Measurements from ENCODE around the gene SLC39A8.
"Not testable (repeated sequence)": the region's sequence is repeated elsewhere in the genome, so short reads cannot be mapped to it uniquely, and the experiment has no call there.

The SLC39A8 gene

GRCh38 chr4:102298716-102299115 is 46.6 kb downstream of the SLC39A8 start:
- peak; percentile 36 for DNase-seq

DNA sequence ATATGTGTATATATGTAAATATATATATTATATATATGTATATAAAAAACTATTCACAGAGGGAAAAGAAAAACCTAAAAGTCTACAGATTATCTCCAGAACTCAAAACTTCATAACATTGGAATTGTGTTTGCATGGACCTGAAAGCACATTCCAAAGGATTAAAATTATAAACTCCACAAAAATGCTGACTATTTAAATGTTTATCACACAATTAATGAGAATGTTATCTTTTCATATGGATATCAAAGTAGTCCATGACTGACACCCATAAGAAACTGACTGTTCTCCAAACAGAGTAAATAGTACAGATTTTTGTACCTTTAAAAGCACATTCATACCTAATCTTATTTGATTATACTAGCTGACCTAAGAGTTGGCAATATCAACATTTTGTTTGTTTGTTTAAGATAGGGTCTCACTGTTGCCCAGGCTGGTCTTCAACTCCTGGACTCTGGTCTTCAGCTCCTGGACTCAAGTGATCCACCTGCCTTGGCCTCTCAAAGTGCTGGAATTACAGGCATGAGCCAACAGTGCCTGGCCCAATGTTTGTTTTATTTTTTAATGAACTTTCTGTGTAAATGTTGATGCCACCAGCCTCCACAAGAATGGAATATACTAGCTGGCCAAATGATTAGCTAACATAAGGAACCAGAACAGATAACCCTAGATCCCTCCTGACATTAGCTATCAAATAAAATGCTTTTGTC is 50.0 kb downstream of the SLC39A8 start:
- DNase-seq, result no peak

GRCh38 chr4:102288497-102288896 is 56.8 kb downstream of the SLC39A8 start:
- no peak for DNase-seq

GRCh38 chr4:102285831-102286230 is 59.5 kb downstream of the SLC39A8 start:
- DNase-seq, result no peak

- no peak for DNase-seq
These were observed 64.0 kb downstream of the SLC39A8 start for GRCh38 chr4:102281171-102281839.

DNA sequence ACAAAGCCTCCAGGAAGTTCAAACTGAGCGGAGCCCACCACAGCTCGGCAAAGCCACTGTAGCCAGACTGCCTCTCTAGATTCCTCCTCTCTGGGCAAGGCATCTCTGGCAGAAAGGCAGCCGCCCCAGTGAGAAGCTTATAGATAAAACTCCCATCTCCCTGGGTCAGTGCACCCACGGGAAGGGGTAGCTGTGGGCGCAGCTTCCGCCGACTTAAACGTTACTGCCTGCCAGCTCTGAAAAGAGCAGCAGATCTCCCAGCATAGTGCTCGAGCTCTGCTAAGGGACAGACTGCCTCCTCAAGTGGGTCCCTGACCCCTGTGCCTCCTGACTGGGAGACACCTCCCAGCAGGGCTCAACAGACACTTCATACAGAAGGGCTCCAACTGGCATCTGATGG is 72.0 kb downstream of the SLC39A8 start:
- DNase-seq, result not testable (repeated sequence)

GRCh38 chr4:102272318-102272717 is 73.0 kb downstream of the SLC39A8 start:
- DNase-seq, result no peak

DNA sequence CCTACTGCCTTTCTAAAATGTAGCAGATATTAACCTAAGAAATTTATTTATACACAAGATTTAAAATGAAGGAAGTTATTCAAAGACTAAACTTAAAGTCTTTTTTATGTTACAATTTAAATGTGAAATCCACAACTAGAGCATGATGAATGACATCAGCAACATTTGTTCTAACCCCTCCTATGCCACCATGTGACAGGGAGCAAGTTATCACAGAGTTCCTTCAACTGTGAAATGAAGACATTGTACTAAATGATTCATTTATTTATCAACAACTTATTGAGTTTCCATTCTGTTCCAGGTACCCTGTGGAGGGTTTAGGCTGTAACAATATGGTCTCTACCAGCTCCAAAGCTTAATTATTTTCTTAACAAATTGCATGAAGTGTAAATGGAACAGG is 76.9 kb downstream of the SLC39A8 start:
- no peak for DNase-seq

DNA sequence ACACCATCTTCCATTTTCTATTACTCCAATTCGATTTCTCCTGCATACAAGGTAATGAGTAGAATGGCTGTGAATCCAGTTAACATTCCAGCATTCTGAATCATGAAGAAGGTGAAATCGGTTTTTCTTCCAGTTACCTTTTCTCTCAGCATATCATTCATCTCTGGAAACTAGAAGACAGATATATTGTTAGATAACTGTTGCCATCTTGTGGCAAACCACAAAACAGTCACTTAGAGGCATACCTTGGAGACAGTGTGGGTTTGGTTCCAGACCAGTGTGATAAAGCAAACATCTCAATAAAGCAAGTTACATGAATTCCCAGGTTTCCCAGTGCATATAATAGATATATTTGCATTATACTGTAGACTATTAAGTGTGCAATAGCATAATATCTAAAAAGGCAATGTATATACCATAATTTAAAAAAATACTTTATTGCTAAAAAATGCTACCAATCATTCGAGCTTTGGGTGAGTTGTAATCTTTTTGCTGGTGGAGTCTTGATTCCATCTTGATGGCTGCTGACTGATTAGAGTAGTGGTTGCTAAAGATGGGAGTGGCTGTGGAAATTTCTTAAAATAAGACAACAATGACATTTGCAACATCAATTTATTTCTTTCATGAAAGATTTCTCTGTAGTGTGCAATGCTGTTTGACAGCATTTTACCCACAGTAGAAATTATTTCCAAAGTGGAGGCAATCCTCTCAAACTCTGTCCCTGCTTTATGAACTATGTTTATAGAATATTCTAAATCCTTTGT is 82.1 kb downstream of the SLC39A8 start:
- peak; percentile 1 for DNase-seq

DNA sequence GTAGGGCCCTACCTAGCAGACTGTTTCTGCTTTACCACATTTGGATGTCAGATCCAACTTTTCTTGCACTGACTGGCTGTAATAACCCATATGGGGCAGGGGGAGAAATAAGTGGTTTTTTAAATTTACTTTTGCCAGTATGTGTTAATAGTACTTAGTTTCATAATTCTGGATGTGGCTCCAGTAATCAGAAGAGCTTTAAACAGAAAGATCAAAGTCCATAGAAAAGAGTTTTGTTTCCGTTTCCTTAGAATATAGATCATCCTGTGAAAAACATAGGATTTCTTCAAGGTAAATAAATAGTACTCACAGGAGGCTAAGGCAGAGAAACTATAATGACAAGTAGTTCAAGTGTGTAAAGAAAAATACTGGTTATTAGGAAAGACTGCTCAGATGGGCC is 85.6 kb downstream of the SLC39A8 start:
- no peak for DNase-seq

GRCh38 chr4:102259081-102259480 is 86.2 kb downstream of the SLC39A8 start:
- no peak for DNase-seq

- no peak for DNase-seq
These were observed 89.0 kb downstream of the SLC39A8 start for GRCh38 chr4:102256321-102256720.

- DNase-seq, result no peak
These were observed 91.4 kb downstream of the SLC39A8 start for GRCh38 chr4:102253860-102254259.

DNA sequence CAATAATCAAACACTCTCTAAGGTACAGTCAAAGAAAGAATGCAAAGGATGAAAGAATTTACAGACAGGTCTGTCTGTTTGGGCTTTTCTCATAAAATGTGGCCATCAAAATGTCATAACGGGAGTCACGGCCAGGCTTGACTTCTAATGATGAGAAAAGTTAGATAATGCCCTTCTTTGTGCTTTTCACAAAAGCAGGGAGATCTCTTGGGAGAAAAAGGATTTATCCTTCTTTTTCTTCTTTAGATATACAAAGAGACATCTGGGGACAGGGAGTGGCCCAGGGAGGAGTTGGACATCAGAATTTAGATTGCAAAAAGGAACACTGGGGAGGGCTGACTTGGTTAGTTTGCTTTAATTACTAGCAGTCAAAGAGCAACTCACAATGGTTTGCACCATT is 93.1 kb downstream of the SLC39A8 start:
- no peak for DNase-seq

DNA sequence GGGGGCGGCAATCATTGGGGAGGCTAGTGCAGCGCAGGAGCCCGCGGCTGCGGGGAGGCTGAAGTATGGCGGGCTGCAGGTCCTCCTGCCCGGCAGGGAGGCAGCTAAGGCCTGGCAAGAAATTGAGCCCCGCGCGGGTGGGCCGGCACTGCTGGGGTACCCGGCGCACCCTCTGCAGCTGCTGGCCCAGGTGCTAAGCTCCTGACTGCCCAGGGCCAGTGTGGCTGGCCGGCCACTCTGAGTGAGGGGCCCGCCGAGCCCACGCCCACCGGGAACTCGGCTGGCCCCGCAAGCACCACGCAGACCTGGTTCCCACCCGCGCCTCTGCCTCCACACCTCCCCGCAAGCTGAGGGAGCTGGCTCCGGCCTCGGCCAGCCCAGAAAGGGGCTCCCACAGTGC is 94.9 kb downstream of the SLC39A8 start:
- no peak for DNase-seq

DNA sequence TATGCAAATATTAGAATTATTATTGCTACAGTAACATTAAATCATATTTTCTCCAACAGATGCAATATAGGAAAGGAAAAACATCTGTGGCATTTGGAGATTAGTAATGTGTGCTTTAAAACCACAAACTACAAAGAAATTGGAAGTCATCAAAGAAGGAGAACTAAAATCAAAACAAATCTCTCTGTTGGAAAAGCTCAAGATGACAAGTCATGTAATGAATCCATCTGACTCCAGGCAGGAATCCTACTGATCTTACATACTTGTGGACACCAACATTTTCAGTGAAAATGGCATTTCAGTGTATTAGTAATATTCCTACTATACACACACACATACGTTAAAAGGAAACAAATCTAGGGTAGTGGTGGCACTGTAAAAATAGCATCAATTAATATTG is 98.2 kb downstream of the SLC39A8 start:
- no peak for DNase-seq

- DNase-seq, result no peak
These were observed 98.9 kb downstream of the SLC39A8 start for GRCh38 chr4:102246416-102246815.

DNA sequence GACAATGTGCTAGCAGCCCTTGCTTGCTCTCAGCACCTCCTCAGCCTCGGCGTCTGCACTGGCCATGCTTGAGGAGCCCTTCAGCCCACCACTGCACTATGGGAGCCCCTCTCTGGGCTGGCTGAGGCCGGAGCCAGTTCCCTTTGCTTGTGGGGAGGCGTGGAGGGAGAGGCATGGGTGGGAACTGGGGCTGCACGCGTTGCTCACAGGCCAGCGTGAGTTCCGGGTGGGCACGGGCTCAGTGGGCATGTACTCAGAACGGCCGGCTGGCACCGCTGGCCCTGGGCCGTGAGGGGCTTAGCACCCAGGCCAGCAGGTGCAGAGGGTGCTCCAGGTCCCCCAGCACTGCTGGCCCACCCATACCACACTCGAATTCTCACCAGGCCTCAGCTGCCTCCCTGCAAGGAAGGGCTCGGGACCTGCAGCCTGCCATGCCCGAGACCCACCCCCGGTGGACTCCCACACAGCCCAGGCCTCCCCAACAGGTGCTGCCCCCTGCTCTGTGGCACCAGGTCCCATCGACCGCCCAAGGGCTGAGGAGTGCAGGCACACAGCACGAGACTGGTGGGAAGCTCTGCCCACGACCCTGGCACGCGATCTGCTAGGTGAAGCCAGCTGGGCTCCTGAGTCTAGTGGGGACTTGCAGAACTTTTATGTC is 100.3 kb downstream of the SLC39A8 start:
- no peak for DNase-seq

GRCh38 chr4:102243296-102243695 is 102.0 kb downstream of the SLC39A8 start:
- not testable (repeated sequence) for DNase-seq

- no peak for DNase-seq
These were observed 110.9 kb downstream of the SLC39A8 start for GRCh38 chr4:102234243-102234838.

- DNase-seq, result no peak
These were observed 115.1 kb downstream of the SLC39A8 start for GRCh38 chr4:102230194-102230593.

- no peak for DNase-seq
These were observed 117.9 kb downstream of the SLC39A8 start for GRCh38 chr4:102227388-102227787.

DNA sequence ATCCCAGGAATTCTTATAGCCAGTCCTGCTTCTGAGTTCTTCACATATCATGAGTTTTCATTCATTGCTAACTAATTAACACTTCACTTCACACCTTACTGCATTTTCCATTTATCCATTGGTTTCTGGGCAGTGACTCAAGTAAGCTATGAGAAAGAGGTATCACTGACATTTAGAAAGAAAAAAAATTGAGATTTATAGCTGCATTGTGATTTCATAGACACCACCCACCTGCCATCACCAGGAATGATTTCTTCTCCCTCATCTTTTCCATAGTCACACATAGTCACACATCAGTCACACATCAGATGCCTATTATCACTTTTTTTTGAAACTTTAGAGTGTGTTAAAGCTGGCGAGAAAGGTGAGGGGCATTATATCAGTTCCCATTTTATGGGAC is 121.8 kb downstream of the SLC39A8 start:
- no peak for DNase-seq

All from GDM1 (cell line).